ENCODE results near the gene TAF6L.
A peak's percentile ranks its signal among the peaks of the same experiment; 100 is the strongest.

The TAF6L gene

DNA sequence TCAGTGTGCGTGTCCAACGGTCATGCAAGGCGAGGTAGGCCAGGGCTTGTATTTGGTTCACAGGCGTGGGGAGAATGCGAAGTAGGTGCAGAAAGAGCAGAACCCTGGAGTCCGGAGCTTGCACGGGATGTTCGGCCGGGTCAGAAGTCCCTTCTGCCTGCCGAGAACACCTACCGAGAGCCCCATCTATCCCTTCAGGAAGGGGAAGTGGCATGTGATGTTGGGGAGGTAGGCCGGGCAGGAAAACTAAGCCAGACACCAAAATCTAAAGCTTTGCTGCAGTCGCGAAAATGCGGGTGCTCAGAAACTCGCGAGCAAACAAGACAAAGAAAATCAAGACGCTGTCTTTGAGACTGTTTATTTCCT lies 435 bp upstream of the TAF6L start:
- no peak for DNase-seq (ENCODE audit: low read depth, low spot score)
- H3K27me3 ChIP-seq (ENCODE audit: insufficient read depth, insufficient read length): no peaks in the 10 kb centered on the region
- H3K9me3 ChIP-seq (ENCODE audit: insufficient read depth, low read length): no peaks in the 10 kb centered on the region
- H3K4me1 ChIP-seq (ENCODE audit: insufficient read depth, insufficient read length): peaks cover 3% of the 10 kb centered on the region
- peaks cover 39% of the 10 kb centered on the region for H3K36me3 ChIP-seq (ENCODE audit: insufficient read depth, insufficient read length, low read length)
- H3K9ac ChIP-seq (ENCODE audit: insufficient read length, low read depth): peak overlapping the region; percentile 80
- TF ChIP-seq YY1 (IDR thresholded peaks at IDR 0.05; ENCODE audit: insufficient read depth, insufficient read length) (no peak), ZNF274 (IDR thresholded peaks at IDR 0.05; ENCODE audit: low read depth, low read length) (no peak), SUZ12 (IDR thresholded peaks at IDR 0.05; ENCODE audit: extremely low read depth, insufficient read depth, insufficient read length) (no peak)
- H3K4me3 ChIP-seq (ENCODE audit: insufficient read length, low read depth): peak overlapping the region; percentile 47

DNA sequence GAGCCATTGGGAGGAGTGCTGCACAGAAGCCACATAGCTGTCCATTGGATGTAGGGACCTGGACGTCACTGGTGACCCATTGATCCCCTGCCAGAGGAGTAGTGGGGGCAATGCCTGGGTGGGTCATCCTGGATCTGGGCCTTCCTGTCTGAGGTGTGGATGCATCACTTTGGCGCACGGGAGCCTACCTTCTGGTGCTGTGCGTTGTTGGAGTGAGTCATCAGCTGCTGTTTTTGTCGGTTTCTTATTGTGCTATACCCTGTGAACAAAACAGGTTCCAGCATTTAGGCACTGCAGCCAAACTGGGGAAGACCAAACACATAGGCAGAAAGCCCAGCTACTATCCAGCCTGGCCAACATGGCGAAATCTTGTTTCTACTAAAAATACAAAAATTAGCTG lies 3.2 kb downstream of the TAF6L start:
- DNase-seq (ENCODE audit: low read depth, low spot score): no peak
- no peak for TF ChIP-seq SUZ12 (IDR thresholded peaks at IDR 0.05; ENCODE audit: extremely low read depth, insufficient read depth, insufficient read length)
- Histone ChIP-seq H3K4me3 (ENCODE audit: insufficient read length, low read depth) (no peak overlapping the region), H3K27me3 (ENCODE audit: insufficient read depth, insufficient read length) (no peaks in the 10 kb centered on the region), H3K9me3 (ENCODE audit: insufficient read depth, low read length) (no peaks in the 10 kb centered on the region), H3K36me3 (ENCODE audit: insufficient read depth, insufficient read length, low read length) (peaks cover 43% of the 10 kb centered on the region), H3K4me1 (ENCODE audit: insufficient read depth, insufficient read length) (peaks cover 3% of the 10 kb centered on the region), H3K9ac (ENCODE audit: insufficient read length, low read depth) (no peak overlapping the region)

DNA sequence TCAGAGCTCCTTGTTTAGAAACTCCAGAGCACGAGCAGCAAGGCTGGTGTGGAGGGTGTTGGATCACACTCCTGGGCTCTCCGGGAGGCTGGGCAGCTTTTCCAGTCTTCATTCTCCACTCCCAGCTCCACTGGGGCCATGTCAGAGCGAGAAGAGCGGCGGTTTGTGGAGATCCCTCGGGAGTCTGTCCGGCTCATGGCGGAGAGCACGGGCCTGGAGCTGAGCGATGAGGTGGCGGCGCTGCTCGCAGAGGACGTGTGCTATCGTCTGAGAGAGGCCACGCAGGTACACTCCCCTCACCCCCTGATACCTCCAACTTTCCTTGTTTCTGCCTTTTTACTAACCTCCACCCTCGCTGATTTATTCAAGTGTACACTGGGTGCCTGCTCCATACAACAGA lies 4.5 kb downstream of the TAF6L start:
- no peak for TF ChIP-seq ZNF274 (IDR thresholded peaks at IDR 0.05; ENCODE audit: low read depth, low read length)
- no peak for TF ChIP-seq SUZ12 (IDR thresholded peaks at IDR 0.05; ENCODE audit: extremely low read depth, insufficient read depth, insufficient read length)
- TF ChIP-seq YY1 (IDR thresholded peaks at IDR 0.05; ENCODE audit: insufficient read depth, insufficient read length): no peak

DNA sequence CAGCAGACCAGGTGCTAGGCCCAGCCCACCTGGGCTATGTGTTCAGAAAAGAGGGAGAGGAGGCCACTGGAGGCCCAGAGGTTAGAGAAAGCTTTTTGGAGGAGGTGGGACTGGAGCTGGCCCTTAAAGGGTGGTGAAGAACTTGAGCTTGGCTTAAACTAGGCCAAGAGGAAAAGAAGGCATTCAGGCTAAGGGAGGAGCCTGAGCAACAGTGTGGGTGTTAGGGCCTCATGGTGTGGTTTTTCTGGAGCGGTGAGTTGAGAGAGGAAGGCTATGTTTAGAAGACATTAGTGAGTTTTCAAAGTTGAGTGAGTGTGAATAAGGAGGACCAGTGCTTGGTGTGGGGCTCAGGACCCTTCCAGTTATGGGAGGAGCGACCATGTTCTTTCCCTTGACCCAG lies 6.2 kb downstream of the TAF6L start:
- Histone ChIP-seq H3K4me1 (ENCODE audit: insufficient read depth, insufficient read length) (no peaks in the 10 kb centered on the region), H3K9me3 (ENCODE audit: insufficient read depth, low read length) (no peaks in the 10 kb centered on the region), H3K27me3 (ENCODE audit: insufficient read depth, insufficient read length) (no peaks in the 10 kb centered on the region), H3K36me3 (ENCODE audit: insufficient read depth, insufficient read length, low read length) (peaks cover 60% of the 10 kb centered on the region), H3K9ac (ENCODE audit: insufficient read length, low read depth) (no peak overlapping the region), H3K4me3 (ENCODE audit: insufficient read length, low read depth) (no peak overlapping the region)
- DNase-seq (ENCODE audit: low read depth, low spot score): no peak
- TF ChIP-seq SUZ12 (IDR thresholded peaks at IDR 0.05; ENCODE audit: extremely low read depth, insufficient read depth, insufficient read length): no peak
- TF ChIP-seq ZNF274 (IDR thresholded peaks at IDR 0.05; ENCODE audit: low read depth, low read length): no peak
- TF ChIP-seq YY1 (IDR thresholded peaks at IDR 0.05; ENCODE audit: insufficient read depth, insufficient read length): no peak

More for the DNA sequence above, 4.5 kb downstream of the TAF6L start:
- Histone ChIP-seq H3K4me1 (ENCODE audit: insufficient read depth, insufficient read length) (no peaks in the 10 kb centered on the region), H3K9ac (ENCODE audit: insufficient read length, low read depth) (no peak overlapping the region), H3K4me3 (ENCODE audit: insufficient read length, low read depth) (no peak overlapping the region), H3K27me3 (ENCODE audit: insufficient read depth, insufficient read length) (no peaks in the 10 kb centered on the region), H3K36me3 (ENCODE audit: insufficient read depth, insufficient read length, low read length) (peaks cover 50% of the 10 kb centered on the region), H3K9me3 (ENCODE audit: insufficient read depth, low read length) (no peaks in the 10 kb centered on the region)
- DNase-seq (ENCODE audit: low read depth, low spot score): no peak

DNA sequence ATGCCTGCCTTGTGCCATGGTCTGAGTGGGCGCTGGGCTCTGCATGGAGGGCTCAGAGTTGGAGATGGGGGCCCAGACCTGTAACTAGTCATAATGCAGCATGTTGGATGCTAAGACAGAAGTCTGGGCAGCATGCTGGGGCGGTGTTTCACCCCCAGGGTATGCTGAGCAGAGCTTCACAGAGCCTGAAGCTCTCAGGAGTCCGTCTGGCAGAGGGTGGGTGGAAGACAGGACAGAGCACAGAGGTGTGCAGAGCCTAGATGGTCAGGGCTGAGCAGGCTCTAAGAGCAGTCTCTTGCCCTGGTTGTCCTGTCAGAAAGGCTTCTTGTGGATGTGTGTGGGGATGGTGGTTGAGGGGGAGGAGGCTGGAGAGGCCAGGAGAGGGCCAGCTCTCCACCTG lies 7.2 kb downstream of the TAF6L start:
- peaks cover 67% of the 10 kb centered on the region for H3K36me3 ChIP-seq (ENCODE audit: insufficient read depth, insufficient read length, low read length)
- H3K4me3 ChIP-seq (ENCODE audit: insufficient read length, low read depth): no peak overlapping the region
- no peaks in the 10 kb centered on the region for H3K27me3 ChIP-seq (ENCODE audit: insufficient read depth, insufficient read length)
- H3K9me3 ChIP-seq (ENCODE audit: insufficient read depth, low read length): no peaks in the 10 kb centered on the region
- H3K4me1 ChIP-seq (ENCODE audit: insufficient read depth, insufficient read length): no peaks in the 10 kb centered on the region
- H3K9ac ChIP-seq (ENCODE audit: insufficient read length, low read depth): no peak overlapping the region
- DNase-seq (ENCODE audit: low read depth, low spot score): no peak
- TF ChIP-seq SUZ12 (IDR thresholded peaks at IDR 0.05; ENCODE audit: extremely low read depth, insufficient read depth, insufficient read length) (no peak), ZNF274 (IDR thresholded peaks at IDR 0.05; ENCODE audit: low read depth, low read length) (no peak), YY1 (IDR thresholded peaks at IDR 0.05; ENCODE audit: insufficient read depth, insufficient read length) (no peak)

DNA sequence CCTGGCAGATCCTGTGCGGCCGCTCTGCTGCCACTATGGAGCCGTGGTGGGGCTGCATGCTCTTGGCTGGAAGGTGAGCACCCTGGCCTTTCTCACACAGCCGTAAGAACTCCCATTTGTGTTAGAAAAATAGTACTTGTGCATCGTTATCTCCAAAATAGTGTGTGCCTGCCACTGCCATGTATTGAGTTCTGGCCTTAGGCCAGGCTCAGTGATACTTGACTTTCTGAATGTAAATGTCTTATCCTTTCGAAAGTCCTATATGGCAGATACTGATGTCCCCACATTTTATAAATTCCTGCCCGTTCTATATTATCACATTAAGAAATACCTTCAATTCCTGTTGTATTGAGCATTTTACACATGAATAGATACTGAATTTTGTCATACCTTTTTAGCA lies 11.6 kb downstream of the TAF6L start:
- peaks cover 57% of the 10 kb centered on the region for H3K36me3 ChIP-seq (ENCODE audit: insufficient read depth, insufficient read length, low read length)
- H3K4me1 ChIP-seq (ENCODE audit: insufficient read depth, insufficient read length): no peaks in the 10 kb centered on the region
- DNase-seq (ENCODE audit: low read depth, low spot score): no peak
- no peak for TF ChIP-seq ZNF274 (IDR thresholded peaks at IDR 0.05; ENCODE audit: low read depth, low read length)
- TF ChIP-seq SUZ12 (IDR thresholded peaks at IDR 0.05; ENCODE audit: extremely low read depth, insufficient read depth, insufficient read length): no peak
- no peak overlapping the region for H3K9ac ChIP-seq (ENCODE audit: insufficient read length, low read depth)
- H3K27me3 ChIP-seq (ENCODE audit: insufficient read depth, insufficient read length): no peaks in the 10 kb centered on the region
- no peak overlapping the region for H3K4me3 ChIP-seq (ENCODE audit: insufficient read length, low read depth)
- H3K9me3 ChIP-seq (ENCODE audit: insufficient read depth, low read length): no peaks in the 10 kb centered on the region

DNA sequence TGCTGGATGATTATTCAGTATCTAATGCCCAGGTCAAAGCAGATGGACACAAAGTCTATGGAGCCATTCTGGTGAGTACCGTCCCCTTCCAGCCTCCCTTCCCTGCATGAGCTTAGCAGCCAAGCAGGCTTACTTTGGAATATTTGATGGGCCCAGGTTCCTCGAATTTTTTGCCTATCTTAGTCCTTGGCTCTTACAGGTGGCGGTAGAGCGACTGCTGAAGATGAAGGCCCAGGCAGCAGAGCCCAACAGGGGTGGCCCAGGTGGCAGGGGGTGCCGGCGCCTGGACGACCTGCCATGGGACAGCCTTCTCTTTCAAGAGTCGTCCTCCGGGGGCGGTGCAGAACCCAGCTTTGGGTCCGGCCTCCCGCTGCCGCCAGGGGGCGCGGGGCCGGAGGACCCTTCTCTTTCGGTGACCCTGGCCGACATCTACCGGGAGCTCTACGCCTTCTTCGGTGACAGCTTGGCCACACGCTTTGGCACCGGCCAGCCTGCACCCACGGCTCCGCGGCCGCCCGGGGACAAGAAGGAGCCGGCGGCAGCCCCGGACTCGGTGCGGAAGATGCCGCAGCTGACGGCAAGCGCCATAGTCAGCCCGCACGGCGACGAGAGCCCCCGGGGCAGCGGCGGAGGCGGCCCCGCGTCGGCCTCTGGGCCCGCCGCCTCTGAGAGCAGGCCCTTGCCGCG lies 15.3 kb downstream of the TAF6L start:
- peaks cover 3% of the 10 kb centered on the region for H3K4me1 ChIP-seq (ENCODE audit: insufficient read depth, insufficient read length)
- H3K4me3 ChIP-seq (ENCODE audit: insufficient read length, low read depth): peak overlapping the region; percentile 89
- no peaks in the 10 kb centered on the region for H3K9me3 ChIP-seq (ENCODE audit: insufficient read depth, low read length)
- peak overlapping the region; percentile 92 for H3K9ac ChIP-seq (ENCODE audit: insufficient read length, low read depth)
- peaks cover 65% of the 10 kb centered on the region for H3K36me3 ChIP-seq (ENCODE audit: insufficient read depth, insufficient read length, low read length)
- peak; percentile 82 for DNase-seq (ENCODE audit: low read depth, low spot score)
- TF ChIP-seq ZNF274 (IDR thresholded peaks at IDR 0.05; ENCODE audit: low read depth, low read length) (no peak), SUZ12 (IDR thresholded peaks at IDR 0.05; ENCODE audit: extremely low read depth, insufficient read depth, insufficient read length) (no peak), YY1 (IDR thresholded peaks at IDR 0.05; ENCODE audit: insufficient read depth, insufficient read length) (no peak)
- no peaks in the 10 kb centered on the region for H3K27me3 ChIP-seq (ENCODE audit: insufficient read depth, insufficient read length)
